ENCODE data around the gene USP17L22. TPM values are rescaled to one million over a fixed set of nuclear protein-coding genes. Genes with fewer than 3 reads are reported as not detected.
"Not testable (repeated sequence)": the region's sequence is repeated elsewhere in the genome, so short reads cannot be mapped to it uniquely, and the experiment has no call there.

The USP17L22 gene
- not detected for total RNA-seq

GRCh38 chr4:9267319-9267718, at the start of gene USP17L22:
Gene USP17L22, plus strand, starts transcription at chr4:9267619. Its CDS starts 0 bp downstream, at chr4:9267619.
- DNase-seq (ENCODE audit: low spot score in 2 of 2); H3K4me1 ChIP-seq; H3K4me3 ChIP-seq; H3K9me3 ChIP-seq; H3K27me3 ChIP-seq; H3K27ac ChIP-seq; H3K36me3 ChIP-seq; intact Hi-C loops (cut with DNase I; ENCODE audit: low total_unique reads): not testable (repeated sequence)

GRCh38 chr4:9219852-9220251, 47.6 kb upstream of the USP17L22 start, which contains the start of gene USP17L12:
Gene USP17L12, plus strand, starts transcription at chr4:9220152. Its CDS starts 0 bp downstream, at chr4:9220152.
- intact Hi-C loops (cut with DNase I; ENCODE audit: low total_unique reads); H3K4me1 ChIP-seq; DNase-seq (ENCODE audit: low spot score in 2 of 2): not testable (repeated sequence)

GRCh38 chr4:9224596-9224995, 42.8 kb upstream of the USP17L22 start, which contains the start of gene USP17L13:
Gene USP17L13, plus strand, starts transcription at chr4:9224896. Its CDS starts 0 bp downstream, at chr4:9224896.
- intact Hi-C loops (cut with DNase I; ENCODE audit: low total_unique reads); H3K4me3 ChIP-seq; H3K4me1 ChIP-seq; DNase-seq (ENCODE audit: low spot score in 2 of 2); H3K36me3 ChIP-seq; H3K9me3 ChIP-seq; H3K27me3 ChIP-seq; H3K27ac ChIP-seq: not testable (repeated sequence)

More at GRCh38 chr4:9219852-9220251, 47.6 kb upstream of the USP17L22 start, which contains the start of gene USP17L12:
- not testable (repeated sequence) for H3K27ac ChIP-seq, H3K4me3 ChIP-seq, H3K27me3 ChIP-seq, H3K36me3 ChIP-seq, H3K9me3 ChIP-seq

- H3K9me3 ChIP-seq; H3K27me3 ChIP-seq; H3K4me3 ChIP-seq; intact Hi-C loops (cut with DNase I; ENCODE audit: low total_unique reads); DNase-seq (ENCODE audit: low spot score in 2 of 2); H3K27ac ChIP-seq; H3K4me1 ChIP-seq; H3K36me3 ChIP-seq: not testable (repeated sequence)
Observed at GRCh38 chr4:9230249-9230648, 37.2 kb upstream of the USP17L22 start.

GRCh38 chr4:9234085-9234484, 33.3 kb upstream of the USP17L22 start, which contains the start of gene USP17L15:
Gene USP17L15, plus strand, starts transcription at chr4:9234385. Its CDS starts 0 bp downstream, at chr4:9234385.
- intact Hi-C loops (cut with DNase I; ENCODE audit: low total_unique reads); H3K4me3 ChIP-seq; H3K27me3 ChIP-seq; H3K9me3 ChIP-seq; H3K27ac ChIP-seq; H3K4me1 ChIP-seq; H3K36me3 ChIP-seq; DNase-seq (ENCODE audit: low spot score in 2 of 2): not testable (repeated sequence)

GRCh38 chr4:9238461-9238860, 29.0 kb upstream of the USP17L22 start:
- H3K4me3 ChIP-seq; H3K27ac ChIP-seq; intact Hi-C loops (cut with DNase I; ENCODE audit: low total_unique reads); H3K9me3 ChIP-seq; H3K4me1 ChIP-seq; H3K36me3 ChIP-seq; H3K27me3 ChIP-seq: not testable (repeated sequence)
- DNase-seq (ENCODE audit: low spot score in 2 of 2) = peak in 1 of 2 donors; percentile 55

GRCh38 chr4:9243579-9243978, 23.8 kb upstream of the USP17L22 start, which contains the start of gene USP17L17:
Gene USP17L17, plus strand, starts transcription at chr4:9243879. Its CDS starts 0 bp downstream, at chr4:9243879.
- H3K4me3 ChIP-seq; DNase-seq (ENCODE audit: low spot score in 2 of 2); H3K27me3 ChIP-seq; H3K9me3 ChIP-seq; H3K36me3 ChIP-seq; intact Hi-C loops (cut with DNase I; ENCODE audit: low total_unique reads); H3K27ac ChIP-seq; H3K4me1 ChIP-seq: not testable (repeated sequence)

GRCh38 chr4:9247953-9248680, 19.3 kb upstream of the USP17L22 start, which contains the start of gene USP17L18:
Gene USP17L18, plus strand, starts transcription at chr4:9248630. Its CDS starts 0 bp downstream, at chr4:9248630.
- H3K27me3 ChIP-seq; H3K36me3 ChIP-seq; H3K9me3 ChIP-seq; H3K4me3 ChIP-seq; intact Hi-C loops (cut with DNase I; ENCODE audit: low total_unique reads); H3K4me1 ChIP-seq; H3K27ac ChIP-seq: not testable (repeated sequence)
- DNase-seq (ENCODE audit: low spot score in 2 of 2) = peak; percentile 16 to 65

GRCh38 chr4:9253078-9253477, 14.3 kb upstream of the USP17L22 start, which contains the start of gene USP17L19:
Gene USP17L19, plus strand, starts transcription at chr4:9253378. Its CDS starts 0 bp downstream, at chr4:9253378.
- H3K27ac ChIP-seq; intact Hi-C loops (cut with DNase I; ENCODE audit: low total_unique reads); H3K4me1 ChIP-seq; H3K36me3 ChIP-seq; DNase-seq (ENCODE audit: low spot score in 2 of 2); H3K9me3 ChIP-seq; H3K27me3 ChIP-seq; H3K4me3 ChIP-seq: not testable (repeated sequence)

GRCh38 chr4:9257824-9258223, 9.6 kb upstream of the USP17L22 start, which contains the start of gene USP17L20:
Gene USP17L20, plus strand, starts transcription at chr4:9258124. Its CDS starts 0 bp downstream, at chr4:9258124.
- H3K4me3 ChIP-seq; DNase-seq (ENCODE audit: low spot score in 2 of 2); H3K4me1 ChIP-seq; H3K27ac ChIP-seq; H3K27me3 ChIP-seq; intact Hi-C loops (cut with DNase I; ENCODE audit: low total_unique reads); H3K9me3 ChIP-seq; H3K36me3 ChIP-seq: not testable (repeated sequence)

GRCh38 chr4:9262572-9262971, 4.8 kb upstream of the USP17L22 start, which contains the start of gene USP17L21:
Gene USP17L21, plus strand, starts transcription at chr4:9262872. Its CDS starts 0 bp downstream, at chr4:9262872.
- H3K27ac ChIP-seq; DNase-seq (ENCODE audit: low spot score in 2 of 2); H3K4me3 ChIP-seq; H3K27me3 ChIP-seq; H3K36me3 ChIP-seq; H3K4me1 ChIP-seq; H3K9me3 ChIP-seq; intact Hi-C loops (cut with DNase I; ENCODE audit: low total_unique reads): not testable (repeated sequence)

GRCh38 chr4:9271719-9272118, 4.3 kb downstream of the USP17L22 start:
- intact Hi-C loops (cut with DNase I; ENCODE audit: low total_unique reads); H3K27ac ChIP-seq; H3K9me3 ChIP-seq; H3K27me3 ChIP-seq; H3K4me3 ChIP-seq; H3K4me1 ChIP-seq; H3K36me3 ChIP-seq: not testable (repeated sequence)
- peak; percentile 55 to 75 for DNase-seq (ENCODE audit: low spot score in 2 of 2)
